Spinal cord (tissue), 10 donors: ENCODE results near the gene AMMECR1L. TPM values are rescaled to one million over a fixed set of nuclear protein-coding genes. Genes with fewer than 3 reads are reported as not detected.

Source experiments
- DNase-seq, 6 donors: peaks; one replicate each; pipeline versions ENCODE4 v3.0.0 to v3.0.0-alpha.2; 2013 to 2015; ENCODE audit warnings: low spot score in 6 of 6, low read depth in 4 of 6
- H3K27ac ChIP-seq: one replicate; pipeline ENCODE4 v1.5.1; 2013; ENCODE audit warnings: low read depth, low read length, control low read depth
- H3K27me3 ChIP-seq: one replicate; pipeline ENCODE4 v1.6.1; 2013; ENCODE audit warnings: low read length; ENCODE audit not compliant: control insufficient read depth, insufficient read depth
- H3K36me3 ChIP-seq: one replicate; pipeline ENCODE4 v1.6.1; 2013; ENCODE audit warnings: low read length; ENCODE audit not compliant: control insufficient read depth, insufficient read depth
- H3K4me1 ChIP-seq: one replicate; pipeline ENCODE4 v1.6.1; 2013; ENCODE audit warnings: low read length; ENCODE audit not compliant: control insufficient read depth, insufficient read depth
- H3K4me3 ChIP-seq: one replicate; pipeline ENCODE4 v1.5.1; 2013; ENCODE audit warnings: low read depth, low read length, control low read depth
- H3K9me3 ChIP-seq: one replicate; pipeline ENCODE4 v1.6.1; 2013; ENCODE audit warnings: low read length; ENCODE audit not compliant: control insufficient read depth, insufficient read depth
- WGBS: methylation state at CpG from one replicate; pipeline ENCODE4 v1.1.5; 2013; ENCODE audit warnings: missing lambda C conversion rate; ENCODE audit not compliant: insufficient coverage; 5-methylcytosine and 5-hydroxymethylcytosine counted together
- polyA plus RNA-seq, 2 donors: library from polyadenylated mRNA; unstranded; fragments of 120-200 nt; gene quantifications; one replicate each; pipeline ENCODE4 v1.2.1, GENCODE V29; 2013; ENCODE audit not compliant: insufficient read length in 2 of 2
- total RNA-seq, 2 donors: library from RNA; depleted of rRNA in 1 of 2; stranded (reverse); fragments of 120-200 nt in 1 of 2; fragments of >200 nt in 1 of 2; gene quantifications; one replicate each; pipeline versions ENCODE4 v1.2.3 to v1.2.4, GENCODE V29; 2013 to 2014
- donor health status: healthy.

Gene AMMECR1L
- total and polyA plus RNA-seq, 4 donors, result 13.0 to 19.3 (median 17.4) TPM

DNA sequence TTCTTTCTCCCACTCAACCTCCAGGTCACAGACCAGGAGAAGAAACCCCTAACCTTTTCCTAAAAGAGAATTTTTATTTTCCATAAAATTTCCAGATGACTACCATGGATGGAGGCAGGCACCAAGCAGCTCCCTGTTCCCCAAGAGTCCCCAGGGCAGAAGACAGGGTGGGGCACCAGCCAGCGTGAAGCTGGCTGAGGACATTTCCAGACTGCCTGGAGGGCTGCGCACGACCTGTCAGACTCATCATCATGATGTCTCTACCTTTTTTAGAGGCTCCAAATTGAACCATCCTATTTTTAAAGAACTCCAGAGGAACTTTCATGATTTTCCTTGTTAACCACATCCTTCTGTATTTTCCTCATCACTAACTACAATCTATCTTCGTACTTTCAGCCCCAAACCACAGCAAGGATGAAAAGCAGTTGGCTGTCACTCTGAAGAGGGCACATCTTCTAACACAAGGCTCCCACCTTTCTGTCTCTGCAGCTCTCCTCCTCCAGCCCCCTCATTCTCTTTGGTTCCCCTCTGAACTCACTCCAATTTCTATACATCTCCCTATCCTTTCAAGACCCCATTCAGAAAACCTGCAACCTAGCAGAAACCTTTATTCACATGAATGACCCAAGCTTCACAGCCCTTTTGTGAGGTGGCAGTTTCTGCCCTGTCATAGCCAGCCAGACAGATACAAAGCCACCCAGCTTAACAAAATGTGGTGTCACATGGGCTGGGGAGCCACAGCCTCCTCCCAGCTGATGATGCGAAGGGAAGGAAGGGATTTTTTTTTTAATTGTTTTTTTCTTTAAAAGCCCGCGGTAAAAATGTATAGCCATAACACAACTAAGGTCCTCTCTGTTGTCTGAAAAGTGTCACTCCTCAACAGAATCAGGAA is 11.1 kb downstream of the AMMECR1L start:
- Histone ChIP-seq H3K4me1 (no peaks in the 10 kb centered on the region), H3K36me3 (peaks cover 25% of the 10 kb centered on the region), H3K4me3 (no peak overlapping the region), H3K9me3 (no peaks in the 10 kb centered on the region), H3K27me3 (no peaks in the 10 kb centered on the region), H3K27ac (no peak overlapping the region)
- WGBS, result 79% methylated on average over 4 of the region's 7 CpGs
- DNase-seq, result peak in 1 of 6 donors; percentile 5

DNA sequence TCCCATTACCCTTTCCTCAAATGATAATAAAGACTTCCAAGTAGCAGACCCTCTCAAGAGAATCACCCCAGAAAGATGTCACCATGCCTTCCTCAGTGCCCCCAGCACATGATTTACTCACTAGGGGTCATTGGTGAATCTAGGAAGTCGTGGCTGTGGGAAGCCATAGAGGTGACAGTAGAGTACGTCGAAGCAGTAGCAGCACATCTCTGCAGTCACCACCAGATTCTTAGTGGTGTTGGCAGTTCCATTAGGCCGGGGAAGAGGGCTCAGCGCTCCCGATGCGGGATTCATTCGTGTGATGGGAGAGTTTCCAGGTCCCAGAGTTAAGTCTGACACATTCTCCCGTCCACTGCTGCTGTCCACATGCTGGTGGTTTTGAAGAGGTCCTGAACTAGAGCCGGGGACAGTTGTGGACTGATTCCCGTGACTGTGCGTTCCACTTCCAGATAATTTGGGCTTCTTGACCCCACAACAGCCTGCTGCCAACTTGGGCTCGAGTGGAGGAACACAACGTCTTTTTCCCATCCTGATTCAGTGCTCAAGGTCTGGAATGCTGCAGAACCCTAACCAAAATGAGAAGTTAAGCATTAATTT is 12.0 kb downstream of the AMMECR1L start:
- H3K27ac ChIP-seq, result no peak overlapping the region
- 92% methylated on average over 13 of the region's 14 CpGs for WGBS
- no peak for DNase-seq
- peaks cover 32% of the 10 kb centered on the region for H3K36me3 ChIP-seq
- no peaks in the 10 kb centered on the region for H3K4me1 ChIP-seq
- no peak overlapping the region for H3K4me3 ChIP-seq
- H3K9me3 ChIP-seq, result no peaks in the 10 kb centered on the region
- no peaks in the 10 kb centered on the region for H3K27me3 ChIP-seq

DNA sequence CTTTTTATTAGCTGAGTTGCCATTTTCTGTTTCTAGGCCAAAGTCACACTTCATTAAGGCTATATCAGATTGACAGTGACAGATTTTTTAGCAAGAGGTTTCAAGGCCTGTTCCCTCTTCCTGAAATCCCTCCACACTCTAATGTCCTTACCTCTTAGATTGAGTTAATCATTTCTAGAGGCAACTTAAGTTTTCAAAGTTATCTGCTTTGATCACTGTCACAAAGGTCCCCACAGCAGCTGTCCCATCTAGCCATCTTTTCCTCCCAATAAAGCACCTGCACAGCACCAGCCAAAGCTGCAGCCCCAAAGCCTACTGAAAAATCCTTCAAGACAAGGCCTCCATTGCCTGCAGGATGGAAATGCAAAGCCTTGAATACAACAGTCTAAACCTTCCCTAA is 13.4 kb downstream of the AMMECR1L start:
- H3K4me3 ChIP-seq, result no peak overlapping the region
- H3K9me3 ChIP-seq, result no peaks in the 10 kb centered on the region
- no peaks in the 10 kb centered on the region for H3K4me1 ChIP-seq
- no peak overlapping the region for H3K27ac ChIP-seq
- H3K36me3 ChIP-seq, result peaks cover 37% of the 10 kb centered on the region
- DNase-seq, result no peak
- no peaks in the 10 kb centered on the region for H3K27me3 ChIP-seq

DNA sequence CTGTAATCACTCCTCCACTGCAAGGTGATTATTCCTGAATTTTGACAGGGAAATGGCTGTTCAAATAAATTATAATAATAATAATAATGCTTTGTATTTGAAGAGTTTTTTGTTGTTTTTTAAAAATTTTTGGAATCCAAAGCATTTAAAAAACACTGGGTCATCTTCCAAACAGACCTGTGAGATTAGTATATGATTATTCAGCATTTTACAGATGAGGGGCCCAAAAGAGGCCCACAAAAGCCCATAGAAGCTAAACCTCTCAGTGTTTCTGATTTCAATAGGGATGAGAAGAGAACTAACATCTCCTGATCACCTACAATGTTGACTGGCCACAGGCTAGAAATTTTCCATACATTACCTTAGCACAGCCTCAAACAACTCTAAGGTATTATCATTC is 19.8 kb downstream of the AMMECR1L start:
- Histone ChIP-seq H3K27me3 (no peaks in the 10 kb centered on the region), H3K4me1 (no peaks in the 10 kb centered on the region), H3K9me3 (no peaks in the 10 kb centered on the region), H3K4me3 (no peak overlapping the region), H3K27ac (no peak overlapping the region), H3K36me3 (peaks cover 51% of the 10 kb centered on the region)
- DNase-seq, result no peak

DNA sequence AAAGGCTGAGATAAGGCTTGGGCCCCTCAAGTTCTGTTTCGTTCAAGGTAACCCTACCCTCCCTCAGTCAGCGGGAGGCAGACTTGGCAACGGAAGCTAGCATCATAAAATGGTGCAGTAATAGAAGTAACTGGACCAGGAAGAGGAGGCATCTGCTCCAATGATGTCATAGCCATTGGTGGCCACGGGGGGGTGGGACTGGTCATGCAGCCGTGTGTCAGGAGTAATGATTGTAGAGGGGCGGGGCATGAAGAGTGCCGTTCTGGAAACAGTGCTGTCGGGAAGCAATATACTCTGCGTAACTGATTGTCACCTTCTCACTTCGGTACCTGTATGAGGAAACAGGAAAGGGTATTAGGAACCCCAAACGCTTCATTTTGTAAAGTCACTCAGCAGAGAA is 20.9 kb downstream of the AMMECR1L start:
- Histone ChIP-seq H3K36me3 (peaks cover 47% of the 10 kb centered on the region), H3K4me3 (no peak overlapping the region), H3K27me3 (no peaks in the 10 kb centered on the region), H3K9me3 (no peaks in the 10 kb centered on the region), H3K4me1 (no peaks in the 10 kb centered on the region), H3K27ac (no peak overlapping the region)
- no peak for DNase-seq
- 71% methylated on average over 6 of the region's 11 CpGs for WGBS

DNA sequence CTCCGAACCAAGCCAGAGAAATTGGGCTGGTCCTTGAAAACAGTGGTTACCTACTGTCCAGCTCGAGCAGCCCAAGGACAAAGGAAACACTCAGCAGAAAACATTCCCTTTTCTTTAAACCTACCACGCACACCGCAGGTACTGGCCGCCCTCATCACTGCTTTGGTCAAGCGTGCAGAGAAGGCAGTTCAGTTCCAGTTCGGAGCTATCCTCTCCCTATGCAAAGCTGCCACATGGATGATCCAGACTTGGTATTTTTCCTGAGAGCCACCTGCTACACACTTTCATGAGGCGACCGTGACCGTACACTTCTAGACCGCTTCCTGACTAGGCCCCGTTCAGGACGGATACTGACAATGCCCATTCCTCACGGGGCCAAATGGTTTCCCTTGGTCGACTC is 23.5 kb downstream of the AMMECR1L start:
- no peaks in the 10 kb centered on the region for H3K9me3 ChIP-seq
- WGBS, result 80% methylated on average over 14 of the region's 15 CpGs
- peaks cover 7% of the 10 kb centered on the region for H3K4me1 ChIP-seq
- H3K4me3 ChIP-seq, result no peak overlapping the region
- no peaks in the 10 kb centered on the region for H3K27me3 ChIP-seq
- DNase-seq, result no peak
- no peak overlapping the region for H3K27ac ChIP-seq
- H3K36me3 ChIP-seq, result peaks cover 27% of the 10 kb centered on the region

DNA sequence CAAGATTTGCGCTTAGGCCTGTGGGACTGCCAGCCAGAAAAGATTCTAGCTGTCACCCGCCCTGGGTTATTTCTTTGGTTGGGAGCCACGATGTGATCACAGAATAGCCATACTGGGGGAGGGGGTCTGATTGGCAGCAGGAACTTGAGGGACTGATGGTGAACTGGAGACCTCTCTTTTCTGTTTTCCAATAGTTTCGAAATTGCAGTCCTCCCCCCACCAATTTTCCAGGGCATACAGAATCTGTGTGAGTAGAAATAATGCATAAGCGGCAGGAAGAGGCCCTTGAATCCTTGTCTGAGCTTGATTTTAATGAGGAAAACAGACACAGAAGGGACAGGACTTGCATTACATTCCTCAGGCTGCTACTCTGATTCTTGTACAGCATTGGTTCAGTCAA is 25.6 kb downstream of the AMMECR1L start:
- Histone ChIP-seq H3K9me3 (no peaks in the 10 kb centered on the region), H3K4me3 (no peak overlapping the region), H3K27ac (no peak overlapping the region), H3K36me3 (peaks cover 16% of the 10 kb centered on the region), H3K4me1 (peaks cover 19% of the 10 kb centered on the region), H3K27me3 (no peaks in the 10 kb centered on the region)
- WGBS, result 45% methylated on average over 1 of the region's 5 CpGs
- peak in 1 of 6 donors; percentile 5 for DNase-seq

DNA sequence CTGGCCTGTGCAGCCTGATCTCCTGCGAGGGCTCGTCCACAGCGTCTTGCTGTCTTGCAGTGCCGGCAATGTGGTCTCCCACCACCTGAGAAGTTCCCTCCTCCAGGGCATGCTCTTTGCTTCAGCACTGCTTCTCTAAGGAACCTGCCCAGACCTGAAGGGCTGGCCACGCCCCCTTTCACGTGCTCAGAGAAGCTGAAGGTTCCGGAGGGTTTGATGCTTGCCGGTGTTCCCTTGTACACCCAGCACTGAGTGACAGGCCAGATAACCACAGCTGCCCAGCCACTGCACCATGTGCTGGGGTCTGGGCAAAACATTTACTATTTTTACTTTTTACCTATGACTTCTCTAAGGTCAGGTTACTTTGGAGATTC is 26.1 kb downstream of the AMMECR1L start:
- peak in 1 of 6 donors; percentile 15 for DNase-seq
- Histone ChIP-seq H3K27me3 (no peaks in the 10 kb centered on the region), H3K36me3 (peaks cover 13% of the 10 kb centered on the region), H3K4me1 (peaks cover 19% of the 10 kb centered on the region), H3K4me3 (no peak overlapping the region), H3K9me3 (no peaks in the 10 kb centered on the region), H3K27ac (no peak overlapping the region)
- 21% methylated on average over 8 of the region's 8 CpGs for WGBS

DNA sequence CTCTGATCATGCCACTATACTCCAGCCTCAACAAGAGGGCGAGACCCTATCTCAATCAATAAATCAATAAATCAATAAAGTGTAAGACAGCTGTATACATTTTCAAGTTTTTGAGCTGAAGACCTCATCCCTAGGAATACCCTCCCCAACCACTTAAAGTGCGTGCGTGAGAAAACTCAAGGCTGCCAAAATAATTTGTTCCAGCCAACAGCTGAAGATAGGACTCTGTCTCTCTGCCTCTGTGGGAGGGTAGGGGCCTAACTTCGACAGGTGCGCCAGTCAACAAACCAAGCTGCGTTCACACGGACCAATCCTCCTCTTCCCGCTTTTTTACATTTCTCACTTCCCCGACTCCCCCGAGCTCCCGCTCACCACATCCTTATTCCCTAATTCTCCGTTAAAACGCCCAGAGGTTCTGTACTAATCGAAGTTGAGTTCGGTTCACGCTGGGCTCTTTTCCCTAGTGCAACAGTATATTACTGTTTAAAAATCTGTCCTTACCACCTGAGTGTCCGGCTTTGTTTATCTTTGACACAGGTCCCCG is 28.4 kb downstream of the AMMECR1L start:
- H3K4me1 ChIP-seq, result peaks cover 19% of the 10 kb centered on the region
- peaks cover 4% of the 10 kb centered on the region for H3K36me3 ChIP-seq
- DNase-seq, result peak in 1 of 6 donors; percentile 6
- peak overlapping the region; percentile 8 for H3K27ac ChIP-seq
- H3K4me3 ChIP-seq, result peak overlapping the region; percentile 48
- H3K9me3 ChIP-seq, result no peaks in the 10 kb centered on the region
- 0% methylated on average over 4 of the region's 18 CpGs for WGBS
- no peaks in the 10 kb centered on the region for H3K27me3 ChIP-seq

DNA sequence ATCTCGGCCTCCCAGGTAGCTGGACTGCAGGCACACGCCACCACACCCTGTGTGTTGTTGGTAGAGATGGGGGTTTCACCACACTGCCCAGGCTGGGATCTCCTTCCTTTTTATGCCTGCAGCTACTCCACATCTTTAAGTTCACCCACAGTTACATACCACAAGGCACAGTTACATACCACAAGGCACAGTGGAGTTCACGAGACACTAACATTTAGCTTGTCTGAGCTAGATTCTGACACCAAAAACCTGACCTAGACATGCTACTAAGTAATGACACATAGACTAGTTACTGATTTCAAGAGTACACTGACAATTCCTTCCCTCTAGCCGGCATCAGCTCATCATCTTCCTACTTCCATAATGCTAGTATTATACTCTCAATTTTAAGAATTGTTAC is 32.1 kb downstream of the AMMECR1L start:
- Histone ChIP-seq H3K27ac (no peak overlapping the region), H3K27me3 (no peaks in the 10 kb centered on the region), H3K4me1 (peaks cover 14% of the 10 kb centered on the region), H3K4me3 (no peak overlapping the region), H3K9me3 (no peaks in the 10 kb centered on the region), H3K36me3 (peaks cover 37% of the 10 kb centered on the region)
- 93% methylated on average over 1 of the region's 4 CpGs for WGBS
- no peak for DNase-seq
